ENCODE results near the gene ROCK2. TPM values are rescaled to one million over a fixed set of nuclear protein-coding genes. Genes with fewer than 3 reads are reported as not detected.

The ROCK2 gene
- total and polyA plus RNA-seq, 2 of the 8 experiments (the other 6 are each of a cell fraction or from before 2014, with no cell fraction given) = 2.7 to 29.0 TPM

GRCh38 chr2:11155381-11156035 is 188.9 kb downstream of the ROCK2 start, which contains the start of gene SLC66A3 (continued):
- peak; percentile 67 for TF ChIP-seq KDM4A (IDR thresholded peaks at IDR 0.05; ENCODE audit: low read depth, low read length, severe bottlenecking)
- no peak for TF ChIP-seq TCF12 (IDR thresholded peaks at IDR 0.05; ENCODE audit: low read depth, low read length)

All from H1 (cell line).